Mesenteric fat pad (tissue), 1 donor: ENCODE data around the gene SYVN1. TPM values are rescaled to one million over a fixed set of nuclear protein-coding genes. Genes with fewer than 3 reads are reported as not detected.
A peak's percentile ranks its signal among the peaks of the same experiment; 100 is the strongest.

Experiments used
- DNase-seq: peaks from one replicate; pipeline ENCODE4 v3.0.0-alpha.2; 2020; ENCODE audit warnings: low spot score
- total RNA-seq: library from RNA; stranded (reverse); fragmentation: NEBNext Ultra II Directional; extraction: Animal tissue kit (Norgen Biotek cat#: 25700); gene quantifications from one replicate; pipeline ENCODE4 v1.2.1, GENCODE V29; 2021
- donor health status: DM: yes; HTN: yes; CAD: no.

SYVN1 gene
- total RNA-seq, 1 donor from 2014 or later = 78.8 TPM

DNA sequence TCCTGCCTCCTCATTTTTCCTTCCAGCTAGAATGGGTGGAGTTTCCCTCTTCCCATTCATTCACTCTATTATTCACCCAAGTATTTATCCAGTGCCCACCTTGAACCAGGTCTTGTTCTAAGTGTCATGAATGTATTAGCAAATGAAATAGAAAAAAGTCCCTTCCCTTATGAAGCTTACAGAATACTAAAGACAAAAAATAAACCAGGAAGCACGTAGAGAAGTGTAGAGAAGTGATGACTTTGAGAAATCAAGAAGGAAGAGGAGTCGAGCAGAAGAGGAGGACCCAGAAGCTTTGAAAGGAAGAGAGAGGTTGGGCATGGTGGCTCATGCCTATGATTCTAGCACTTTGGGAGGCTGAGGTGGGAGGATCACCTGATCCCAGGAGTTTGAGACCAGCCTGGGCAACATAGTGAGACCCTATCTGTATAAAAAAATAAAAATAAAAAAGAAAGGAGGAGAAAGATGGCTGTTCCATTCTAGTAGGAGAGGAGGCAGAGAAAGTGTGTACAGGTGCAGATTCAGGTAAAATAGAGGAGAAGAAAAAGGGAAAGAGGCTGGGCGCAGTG is 17.1 kb upstream of the SYVN1 start:
- DNase-seq = peak; percentile 2

DNA sequence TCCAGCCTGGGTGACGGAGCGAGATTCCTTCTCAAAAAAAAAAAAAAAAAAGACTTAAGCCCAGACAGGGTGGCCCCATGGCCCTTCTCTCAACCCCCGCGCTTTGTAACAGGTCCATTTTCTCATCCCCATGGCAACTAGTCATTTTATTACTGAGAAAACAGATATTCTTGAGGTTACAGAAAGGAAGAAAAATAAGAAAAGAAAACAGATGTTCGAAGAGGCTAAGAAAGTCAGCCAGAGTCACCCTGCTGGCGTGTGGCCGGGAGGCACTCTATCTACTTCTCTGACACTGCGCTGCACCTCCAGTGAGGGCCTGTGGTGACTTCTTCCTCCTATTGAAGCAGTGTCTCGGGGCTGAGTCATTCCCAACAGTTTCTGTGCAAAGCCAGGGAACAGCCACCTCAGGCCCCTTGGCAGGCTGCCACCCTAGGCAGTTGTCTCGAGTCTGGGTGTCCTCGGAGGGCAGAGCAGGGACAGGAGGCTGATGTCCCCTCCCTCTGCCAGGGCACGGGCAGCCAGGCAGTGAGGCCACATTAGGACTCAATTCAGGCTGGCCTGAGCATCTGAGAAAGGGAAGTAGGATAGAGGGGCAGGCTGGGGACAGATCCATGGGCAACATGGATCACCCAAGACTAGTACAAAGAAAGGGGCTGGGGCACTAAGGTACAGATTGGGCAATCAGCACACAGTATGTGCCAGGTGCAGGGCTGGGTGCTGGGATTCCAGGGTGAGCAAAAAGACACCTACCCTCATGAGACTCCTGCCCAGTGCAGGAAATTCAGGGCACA is 16.4 kb upstream of the SYVN1 start:
- peak; percentile 94 for DNase-seq

- DNase-seq = peak; percentile 51
These were observed 15.8 kb upstream of the SYVN1 start for GRCh38 chr11:65150131-65150508.

DNA sequence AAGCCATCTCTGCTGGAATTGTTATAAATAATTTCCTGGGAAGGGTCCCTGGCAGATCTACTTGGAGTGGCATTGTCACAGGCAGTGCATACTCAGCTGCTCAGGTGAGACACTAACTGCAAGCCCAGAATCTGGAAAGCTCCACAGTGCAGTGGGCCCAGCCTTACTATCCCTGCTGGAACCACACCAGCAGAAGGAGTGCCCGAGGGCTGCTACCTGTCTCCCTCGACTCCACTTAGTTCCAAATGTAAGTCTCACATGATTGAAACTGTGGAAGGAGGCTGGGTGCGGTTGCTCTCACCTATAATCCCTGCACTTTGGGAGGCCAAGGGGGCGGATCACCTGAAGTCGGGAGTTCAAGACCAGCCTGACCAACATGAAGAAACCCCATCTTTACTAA is 14.3 kb upstream of the SYVN1 start:
- DNase-seq = peak; percentile 62

GRCh38 chr11:65147352-65148075 is 13.2 kb upstream of the SYVN1 start:
- DNase-seq = no peak

GRCh38 chr11:65141896-65142494 is 7.7 kb upstream of the SYVN1 start:
- DNase-seq = peak; percentile 16

GRCh38 chr11:65136515-65137096 is 2.3 kb upstream of the SYVN1 start:
- DNase-seq = peak; percentile 5

GRCh38 chr11:65135633-65136145 is 1.4 kb upstream of the SYVN1 start:
- DNase-seq = peak; percentile 51

DNA sequence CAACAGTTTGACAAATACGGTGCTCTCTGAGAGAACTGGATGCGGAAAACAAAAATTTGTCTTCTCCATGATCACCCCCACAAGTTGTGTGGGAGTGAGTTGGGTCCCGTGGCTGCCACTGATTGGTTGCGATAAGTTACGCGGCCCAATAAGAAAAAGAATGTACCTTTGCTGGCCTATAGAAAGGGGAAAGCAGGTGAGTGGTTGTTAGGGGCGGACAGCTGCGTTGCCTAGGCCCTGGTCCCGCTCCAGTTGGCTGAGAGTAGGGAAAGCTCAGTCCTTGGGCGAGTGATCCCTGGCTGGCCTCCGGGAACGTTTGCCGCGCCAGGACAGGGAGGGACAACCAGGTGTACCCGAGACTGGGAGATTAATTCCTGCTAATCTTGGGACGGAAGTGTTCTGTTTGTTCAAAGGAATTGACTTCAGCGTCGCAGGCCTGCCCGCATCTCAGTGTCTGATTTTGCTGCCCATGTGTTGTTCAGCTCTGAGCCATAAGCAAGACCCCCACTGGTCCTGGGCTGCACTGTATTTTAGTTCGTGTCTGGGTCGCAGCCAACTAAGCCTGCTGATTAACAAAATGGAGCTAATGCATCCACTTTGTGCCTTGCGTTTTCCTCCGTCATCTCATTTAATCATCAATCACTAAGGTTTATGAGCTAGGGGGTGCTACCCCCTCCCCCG is 773 bp upstream of the SYVN1 start:
- peak; percentile 92 for DNase-seq

GRCh38 chr11:65133724-65134123 is 595 bp downstream of the SYVN1 start:
- no peak for DNase-seq

DNA sequence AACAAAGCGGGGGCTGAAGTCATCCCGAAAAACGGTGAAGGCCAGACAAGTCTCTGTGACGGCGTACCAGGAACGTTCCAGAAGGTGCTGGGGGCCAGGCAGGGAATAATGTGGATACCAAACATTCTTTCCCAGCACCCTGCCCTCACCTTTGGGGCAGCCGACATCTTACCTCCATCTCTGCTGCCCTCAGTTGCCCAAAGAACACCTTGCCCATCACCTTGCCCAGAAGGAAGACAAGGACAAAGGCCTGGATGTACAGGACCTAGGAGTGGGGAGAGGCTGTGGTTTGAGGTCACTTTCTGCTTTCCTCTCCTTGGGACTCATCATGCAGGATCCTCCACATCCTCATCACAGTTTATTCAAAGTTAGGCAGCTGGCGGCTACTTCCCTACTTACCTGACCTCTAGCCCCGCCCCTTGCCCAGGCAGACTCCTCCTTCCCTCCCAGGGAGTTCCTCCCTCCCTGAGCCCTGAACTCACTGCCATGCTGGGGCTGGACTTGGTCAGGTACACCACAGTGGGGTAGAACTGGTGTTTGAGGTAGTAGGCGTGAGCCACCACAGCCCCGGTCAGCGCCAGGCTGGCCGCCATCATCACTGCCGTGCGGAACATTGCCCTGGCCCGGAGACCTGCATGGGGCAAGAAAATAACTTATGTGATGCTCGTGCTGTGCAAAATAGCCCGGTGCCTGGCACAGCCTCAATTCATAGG is 1.2 kb downstream of the SYVN1 start:
- no peak for DNase-seq

DNA sequence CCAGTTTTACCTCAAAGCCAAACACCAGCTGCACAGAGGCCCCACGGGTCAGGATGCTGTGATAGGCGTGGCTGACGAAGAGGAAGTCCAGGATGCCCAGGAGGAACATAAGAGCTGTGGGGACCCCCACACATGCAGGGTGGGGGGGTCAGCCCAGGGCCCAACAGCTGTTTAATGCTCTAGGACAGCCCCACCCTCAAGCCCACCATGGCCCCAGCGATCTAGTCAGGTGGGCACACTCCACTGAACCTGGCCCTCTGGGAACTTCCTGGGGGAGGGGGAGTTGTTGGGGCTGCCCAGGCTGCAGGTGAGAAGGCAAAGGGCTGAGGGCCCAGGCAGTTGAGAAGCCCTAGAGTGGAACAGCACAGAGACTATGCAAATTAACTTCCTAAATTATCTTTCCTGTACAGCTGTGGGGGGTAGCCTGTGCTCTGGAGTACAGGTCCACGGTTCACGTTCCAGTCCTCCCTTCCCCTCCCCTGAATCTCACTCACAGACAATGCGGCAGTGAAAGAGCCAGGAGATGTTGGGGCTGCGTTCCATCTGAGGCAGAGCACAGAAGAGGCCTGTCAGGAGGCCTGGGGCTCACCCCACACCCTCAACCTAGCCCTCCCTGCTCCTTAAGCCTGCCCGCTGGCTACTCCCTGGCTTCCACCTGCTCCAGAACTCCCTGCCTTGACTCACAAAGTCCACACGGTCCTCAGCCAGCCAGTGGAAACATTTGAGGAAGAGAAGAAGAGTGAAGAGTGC is 1.9 kb downstream of the SYVN1 start:
- DNase-seq = no peak

- no peak for DNase-seq
These were observed 2.5 kb downstream of the SYVN1 start for GRCh38 chr11:65131895-65132237.

DNA sequence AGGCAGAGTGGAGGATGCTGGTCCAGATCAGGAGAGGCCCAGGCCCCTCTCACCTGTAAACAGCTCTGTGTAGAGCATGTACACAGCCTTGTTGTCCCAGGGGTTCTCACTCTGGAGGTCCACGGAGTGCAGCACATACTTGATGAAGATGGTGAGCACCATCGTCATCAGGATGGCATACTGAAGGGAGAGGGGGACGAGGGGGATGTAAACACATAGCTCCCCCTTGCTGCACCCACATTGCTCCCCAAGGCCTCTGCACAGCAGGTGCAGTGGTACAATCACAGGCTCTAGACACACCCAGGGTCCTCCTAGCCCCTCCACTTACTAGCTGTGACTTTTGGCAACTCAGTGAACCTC is 2.9 kb downstream of the SYVN1 start:
- no peak for DNase-seq

DNA sequence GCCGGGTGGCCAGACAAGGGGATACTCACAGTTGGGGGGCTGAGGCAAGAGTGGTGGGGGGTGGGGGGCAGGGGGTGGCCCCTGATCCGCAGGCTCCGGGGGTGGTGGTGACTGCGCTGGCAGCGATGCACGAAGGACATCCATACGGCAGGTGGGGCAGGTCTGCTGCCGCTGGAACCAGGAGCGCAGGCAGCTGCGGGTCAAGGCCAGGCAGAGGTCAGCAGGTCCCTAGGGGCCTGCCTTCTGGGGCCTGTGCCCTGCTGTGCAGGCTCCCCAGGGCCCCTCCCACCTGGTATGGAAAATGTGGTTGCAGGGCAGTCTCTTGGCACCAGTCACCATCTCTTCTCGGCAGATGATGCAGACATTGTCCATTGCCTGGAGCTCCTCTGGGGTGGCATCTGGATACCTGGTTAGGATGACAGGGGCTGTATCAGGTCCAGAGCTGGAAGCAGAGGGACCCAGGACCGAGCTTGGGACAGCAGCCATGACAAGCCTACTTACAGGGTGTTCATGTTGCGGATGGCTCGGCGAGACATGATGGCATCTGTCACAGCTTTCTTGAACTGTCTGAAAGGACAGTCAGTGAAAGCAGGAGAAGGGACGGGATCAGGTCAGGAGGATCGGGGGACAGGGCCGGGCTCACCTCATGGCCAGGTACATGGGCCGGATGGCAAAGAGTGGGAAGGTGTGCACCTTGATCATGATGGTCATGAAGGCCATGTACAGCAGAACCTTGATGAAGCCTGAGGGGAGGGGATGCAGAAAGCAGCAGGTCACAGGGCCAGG is 3.5 kb downstream of the SYVN1 start:
- no peak for DNase-seq

GRCh38 chr11:65129649-65130441 is 4.5 kb downstream of the SYVN1 start:
- DNase-seq = no peak

DNA sequence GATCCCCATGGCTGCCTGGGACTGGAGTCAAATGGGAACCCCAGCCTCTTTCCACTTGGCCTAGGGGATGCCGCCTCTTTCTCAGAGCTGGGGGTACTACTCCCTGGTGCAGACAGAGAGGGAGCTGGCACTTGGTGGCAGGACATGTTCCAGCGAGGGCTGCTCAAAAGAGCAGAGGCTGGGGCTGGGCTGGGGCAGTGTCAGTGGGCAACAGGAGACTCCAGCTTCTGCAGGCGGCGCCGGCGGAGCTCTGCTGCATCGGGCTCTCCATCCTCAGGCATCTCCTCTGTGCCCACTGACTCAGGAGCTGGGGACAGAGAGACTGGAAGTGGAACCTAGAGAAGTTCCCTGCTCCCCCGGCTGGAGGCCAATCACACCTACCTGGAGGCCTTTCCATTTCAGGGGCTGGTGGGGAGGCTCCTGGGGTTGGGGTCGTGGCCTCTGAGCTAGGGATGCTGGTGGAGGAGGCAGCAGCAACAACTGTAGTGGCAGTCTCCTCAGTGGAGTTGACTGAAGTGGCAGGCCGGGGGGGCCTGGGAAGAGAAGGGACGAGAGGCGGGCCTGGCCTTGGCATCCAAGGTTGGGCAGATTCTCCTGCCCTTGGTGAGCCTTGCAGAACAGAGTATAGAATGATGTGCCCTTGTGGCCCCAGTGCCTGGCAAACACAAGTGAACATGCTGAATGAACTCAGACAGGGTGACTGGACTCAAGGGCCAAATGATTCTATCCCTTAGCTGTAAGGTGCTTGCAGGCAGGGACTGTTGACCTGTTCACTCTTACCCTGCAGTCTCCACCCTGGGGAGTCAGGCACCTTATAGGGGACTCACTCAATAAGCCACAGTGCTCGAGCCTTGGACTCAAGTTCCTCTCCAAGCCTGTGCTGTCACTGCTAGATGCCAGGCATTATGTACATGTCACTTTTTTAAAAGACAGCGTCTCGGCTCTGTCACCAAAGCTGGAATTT is 5.9 kb downstream of the SYVN1 start:
- DNase-seq = no peak
